IPS DF 4.7 (cell line): ENCODE measurements around the gene LLGL2.
"Not testable (repeated sequence)": the region's sequence is repeated elsewhere in the genome, so short reads cannot be mapped to it uniquely, and the experiment has no call there.

Source experiments
- DNase-seq: peaks from one replicate; pipeline ENCODE4 v3.0.0-alpha.2; 2013; ENCODE audit warnings: low spot score; ENCODE audit errors: extremely low read depth

The LLGL2 gene

DNA sequence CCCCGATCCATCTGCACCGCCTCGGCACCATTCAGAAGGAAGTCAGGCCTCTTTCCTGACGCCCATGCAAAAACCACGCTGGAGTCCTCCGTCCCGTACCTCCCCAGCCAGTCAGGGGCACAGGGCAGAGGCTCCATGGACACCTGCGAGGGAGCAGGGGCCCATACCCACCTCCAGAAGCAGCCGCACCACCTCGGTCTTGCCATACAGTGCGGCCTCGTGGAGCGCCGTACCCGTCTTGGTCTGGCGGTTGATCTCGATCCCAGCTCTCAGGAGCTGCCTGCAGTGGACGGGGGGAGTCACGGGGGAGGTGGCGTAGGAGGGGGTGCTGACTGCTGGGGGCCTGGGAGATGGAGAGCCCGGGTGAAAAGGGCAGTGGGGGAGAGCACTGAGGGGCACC lies 19.4 kb upstream of the LLGL2 start:
- DNase-seq = no peak

GRCh38 chr17:75506888-75507287 lies 18.6 kb upstream of the LLGL2 start:
- DNase-seq = no peak

- DNase-seq = no peak
These were observed 17.5 kb upstream of the LLGL2 start for GRCh38 chr17:75507733-75508719.

GRCh38 chr17:75508931-75509361 lies 16.6 kb upstream of the LLGL2 start:
- DNase-seq = no peak

GRCh38 chr17:75509528-75510258 lies 15.8 kb upstream of the LLGL2 start:
- no peak for DNase-seq

GRCh38 chr17:75511270-75511609 lies 14.3 kb upstream of the LLGL2 start:
- no peak for DNase-seq

- DNase-seq = no peak
These were observed 13.6 kb upstream of the LLGL2 start for GRCh38 chr17:75511610-75512575.

DNA sequence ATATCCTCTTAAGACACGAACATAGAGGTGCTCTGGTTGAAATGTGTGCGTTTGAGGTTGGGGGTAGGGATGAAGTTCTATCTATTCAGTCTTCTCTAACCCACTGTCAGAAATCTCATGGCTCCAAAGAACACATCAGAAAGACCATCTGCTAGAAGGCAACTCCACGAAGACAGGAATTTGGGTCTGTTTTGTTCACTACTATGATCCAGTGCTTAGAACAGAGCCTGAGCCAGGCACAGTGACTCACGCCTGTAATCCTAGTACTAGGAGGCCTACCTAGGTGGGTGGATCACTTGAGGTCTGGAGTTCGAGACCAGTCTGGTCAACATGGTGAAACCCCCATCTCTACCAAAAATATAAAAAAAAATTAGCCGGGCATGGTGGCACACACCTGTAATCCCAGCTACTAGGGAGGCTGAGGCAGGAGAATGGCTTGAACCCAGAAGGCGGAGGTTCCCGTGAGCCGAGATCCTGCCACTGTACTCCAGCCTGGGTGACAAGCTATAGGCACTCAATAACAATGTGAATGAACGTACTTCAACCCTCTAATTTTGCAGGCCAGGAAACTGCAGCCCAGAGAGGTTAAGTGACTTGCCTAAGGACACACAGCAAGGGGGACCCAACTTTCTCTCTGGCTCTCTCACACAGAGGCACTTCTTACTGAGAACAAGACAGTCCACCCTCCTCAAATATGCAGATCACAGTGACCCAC lies 12.4 kb upstream of the LLGL2 start:
- no peak for DNase-seq

GRCh38 chr17:75513641-75514000 lies 11.9 kb upstream of the LLGL2 start:
- DNase-seq = no peak

DNA sequence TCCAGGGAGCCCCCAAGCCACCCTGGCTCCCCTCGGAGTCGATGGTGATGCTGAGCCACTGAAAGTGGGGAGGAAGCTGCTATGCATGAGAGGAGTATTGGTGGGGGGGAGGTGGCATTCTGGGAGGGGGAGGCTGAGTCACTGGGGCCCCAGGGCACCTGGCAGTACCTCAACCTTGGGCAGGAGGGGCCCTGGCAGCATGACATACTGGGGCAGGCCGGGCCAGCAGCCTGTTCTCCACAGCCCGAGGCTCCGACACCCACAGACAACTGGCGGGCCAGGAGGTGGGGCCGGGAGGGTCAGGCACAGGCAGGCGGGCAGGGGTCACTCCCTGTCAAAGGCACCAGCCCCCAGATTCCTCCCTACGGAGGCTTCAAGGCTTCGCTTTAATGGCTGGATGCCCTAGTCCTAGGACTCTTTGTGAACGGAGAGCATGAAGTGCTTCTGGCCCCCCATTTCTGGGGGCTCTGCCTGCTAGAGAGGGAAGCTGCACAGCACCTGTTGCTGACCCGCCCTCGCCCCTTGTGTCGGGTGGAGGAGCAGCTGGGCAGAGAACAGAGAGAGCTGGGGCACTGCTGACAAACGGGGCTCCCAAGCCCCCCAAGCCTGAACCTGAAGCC lies 11.1 kb upstream of the LLGL2 start:
- no peak for DNase-seq

- no peak for DNase-seq
These were observed 10.5 kb upstream of the LLGL2 start for GRCh38 chr17:75514919-75515495.

DNA sequence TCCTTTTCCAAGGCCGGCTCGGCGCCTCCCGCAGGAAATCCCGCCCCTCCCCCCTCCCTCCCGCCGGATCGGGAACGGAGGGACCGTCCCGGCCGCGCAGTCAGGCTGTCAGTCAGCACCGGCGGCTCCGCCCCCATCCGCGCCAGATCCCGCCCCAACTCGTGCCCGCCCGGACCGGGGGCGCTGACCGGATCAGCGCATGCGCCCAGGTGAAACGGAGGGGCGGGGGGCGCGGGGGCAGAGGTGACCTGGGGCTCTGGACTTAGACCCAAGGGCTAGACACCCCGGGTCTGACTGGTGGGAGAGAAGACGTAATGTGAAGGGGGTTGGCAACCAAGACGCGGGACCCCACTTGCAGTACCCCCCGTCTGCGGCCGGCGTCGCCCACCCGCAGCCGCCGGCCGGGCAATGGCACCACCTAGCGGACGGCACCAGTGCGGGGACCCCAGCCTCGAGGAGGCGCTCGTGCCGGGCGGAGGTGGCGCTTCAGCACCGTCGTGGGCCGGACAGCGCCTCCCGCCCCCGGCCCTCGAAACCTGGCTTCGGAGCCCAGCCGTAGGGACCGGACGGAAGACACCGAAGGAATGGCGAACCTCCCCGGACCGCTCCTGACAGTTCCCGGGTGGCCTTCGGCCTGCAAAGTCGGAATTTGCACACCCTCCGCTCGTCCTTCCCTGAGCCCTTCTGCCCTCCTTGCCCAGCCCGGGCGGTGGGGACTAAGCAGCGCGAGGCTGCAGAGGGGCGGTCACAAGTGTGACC lies 9.8 kb upstream of the LLGL2 start, which contains the start of gene CASKIN2:
Gene CASKIN2, minus strand, starts transcription at position 42 of the 759 bp plus-strand sequence. CDS start 1,733 bp downstream, outside the sequence.
- DNase-seq = no peak

DNA sequence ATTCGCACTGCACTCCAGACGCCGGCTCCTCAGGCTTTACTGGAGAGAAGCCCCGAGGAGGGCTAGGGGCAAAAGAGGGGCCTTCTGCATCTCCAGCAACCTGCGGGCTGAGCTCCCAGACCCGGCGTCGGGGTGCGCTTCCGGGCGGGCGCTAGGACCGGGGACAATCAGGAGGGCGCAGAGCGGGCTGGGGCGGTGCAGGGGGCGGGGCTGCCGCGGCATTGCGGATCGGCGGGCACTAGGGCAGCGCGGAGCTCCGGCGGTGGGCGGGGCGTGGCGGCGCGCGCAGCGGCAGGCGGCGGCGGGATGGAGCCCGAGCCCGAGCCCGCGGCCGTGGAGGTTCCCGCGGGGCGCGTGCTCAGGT lies 9.3 kb upstream of the LLGL2 start, which contains the start of gene TSEN54:
Gene TSEN54, plus strand, starts transcription at position 274 of the 364 bp plus-strand sequence. Its CDS starts 33 bp downstream, at position 307.
- DNase-seq = no peak

GRCh38 chr17:75516619-75517296 lies 8.7 kb upstream of the LLGL2 start:
- DNase-seq = no peak

DNA sequence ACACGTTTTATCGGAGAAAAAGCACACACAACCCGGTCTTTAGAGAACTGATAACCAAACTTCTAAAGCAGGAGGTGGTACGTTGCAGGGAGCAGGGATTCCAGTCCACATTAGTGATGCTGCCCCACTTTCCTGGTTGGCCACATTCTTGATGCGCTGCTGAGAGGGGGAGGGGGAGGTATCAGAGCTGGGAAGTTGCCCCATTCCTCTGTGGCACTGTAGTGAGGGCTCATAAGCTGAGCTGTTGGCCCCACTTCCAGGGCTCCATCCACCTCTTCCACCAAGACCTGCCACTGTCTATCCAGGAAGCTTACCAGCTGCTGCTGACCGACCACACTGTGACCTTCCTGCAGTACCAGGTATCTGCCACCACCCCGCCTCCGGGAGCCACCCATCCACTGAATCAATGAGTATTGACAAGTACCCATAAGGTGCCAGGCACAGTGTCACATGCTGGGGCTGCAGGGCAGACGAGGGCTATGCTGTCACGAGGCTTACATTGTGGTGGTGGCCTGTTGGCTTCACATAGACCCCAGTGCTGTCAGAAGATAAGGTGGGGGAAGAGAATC lies 8.1 kb upstream of the LLGL2 start:
- DNase-seq = no peak

GRCh38 chr17:75518201-75518600 lies 7.3 kb upstream of the LLGL2 start:
- DNase-seq = no peak

DNA sequence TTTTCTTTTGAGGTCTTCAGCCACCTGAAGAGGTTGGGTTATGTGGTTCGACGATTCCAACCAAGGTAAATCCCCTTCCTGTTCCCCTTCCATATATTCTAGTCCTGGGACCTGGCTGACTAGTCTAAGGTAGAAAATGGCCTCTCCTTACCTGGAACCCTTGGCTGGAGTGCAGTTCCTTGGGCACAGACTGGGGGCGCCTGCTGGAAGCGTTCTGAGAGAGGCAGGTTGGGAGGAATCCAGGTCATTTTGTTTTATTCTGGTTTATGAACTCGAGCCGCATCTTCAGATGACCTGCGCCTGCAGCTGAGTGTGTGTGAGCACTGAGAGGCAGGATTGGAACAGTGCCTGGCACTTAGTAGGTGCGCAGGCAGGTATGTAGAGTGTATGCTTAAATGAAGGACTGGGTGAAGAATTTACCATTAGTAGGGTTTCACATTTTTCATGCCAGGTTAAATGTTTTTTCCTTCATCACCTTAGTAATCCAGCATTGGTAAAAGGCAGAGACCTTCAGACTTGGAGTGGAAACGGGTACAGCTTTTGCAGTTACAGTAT lies 6.4 kb upstream of the LLGL2 start:
- no peak for DNase-seq

- not testable (repeated sequence) for DNase-seq
These were observed 5.1 kb upstream of the LLGL2 start for GRCh38 chr17:75520413-75520812.
